ENCODE data around the gene GALNT12.

DNA sequence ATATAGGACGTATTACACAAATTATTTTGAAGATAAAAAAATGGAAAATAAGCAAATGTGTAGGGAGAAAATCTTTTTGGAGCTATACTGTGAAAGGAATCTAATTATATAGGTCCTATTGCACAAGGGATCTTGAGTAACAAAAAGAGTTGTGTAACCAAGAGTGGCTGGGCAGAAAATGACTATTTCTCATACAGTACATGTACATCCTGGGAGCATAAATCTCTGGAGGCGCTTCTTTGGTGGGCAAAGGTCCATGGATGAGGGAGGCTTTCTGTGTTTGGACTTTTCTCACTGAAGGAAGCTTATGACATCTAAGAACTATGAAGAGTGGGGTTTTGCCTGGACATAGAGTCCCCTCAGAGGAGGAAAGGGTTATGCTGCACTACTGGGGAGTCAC, 40.9 kb upstream of the GALNT12 start:
- no peak for TF ChIP-seq POLR2A (IDR thresholded peaks at IDR 0.05; ENCODE audit: low read depth, low read length)
- no peak for TF ChIP-seq POLR2AphosphoS5 (IDR thresholded peaks at IDR 0.05; ENCODE audit: low read depth, low read length)
